GM18870 (cell line): ENCODE data around the gene BEST1.

Experiments used
- ATAC-seq: cut with Tn5 transposase; IDR thresholded peaks from one replicate; pipeline ENCODE4 v1.9.1; 2021; ENCODE audit warnings: moderate library complexity; ENCODE audit not compliant: unreplicated experiment

Gene BEST1

DNA sequence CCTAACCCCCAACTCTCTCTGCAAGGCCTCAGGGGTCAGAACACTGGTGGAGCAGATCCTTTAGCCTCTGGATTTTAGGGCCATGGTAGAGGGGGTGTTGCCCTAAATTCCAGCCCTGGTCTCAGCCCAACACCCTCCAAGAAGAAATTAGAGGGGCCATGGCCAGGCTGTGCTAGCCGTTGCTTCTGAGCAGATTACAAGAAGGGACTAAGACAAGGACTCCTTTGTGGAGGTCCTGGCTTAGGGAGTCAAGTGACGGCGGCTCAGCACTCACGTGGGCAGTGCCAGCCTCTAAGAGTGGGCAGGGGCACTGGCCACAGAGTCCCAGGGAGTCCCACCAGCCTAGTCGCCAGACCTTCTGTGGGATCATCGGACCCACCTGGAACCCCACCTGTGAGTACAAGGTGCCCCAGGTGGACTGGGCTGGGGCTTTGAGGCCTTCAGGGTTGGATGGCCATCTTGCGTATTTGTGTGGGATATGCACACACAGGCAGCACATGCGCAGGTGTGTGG lies at the start of gene BEST1:
BEST1 (plus strand) TSS at position 317 of the 513 bp plus-strand sequence. CDS start 1,456 bp downstream, outside the sequence.
- ATAC-seq: no peak

DNA sequence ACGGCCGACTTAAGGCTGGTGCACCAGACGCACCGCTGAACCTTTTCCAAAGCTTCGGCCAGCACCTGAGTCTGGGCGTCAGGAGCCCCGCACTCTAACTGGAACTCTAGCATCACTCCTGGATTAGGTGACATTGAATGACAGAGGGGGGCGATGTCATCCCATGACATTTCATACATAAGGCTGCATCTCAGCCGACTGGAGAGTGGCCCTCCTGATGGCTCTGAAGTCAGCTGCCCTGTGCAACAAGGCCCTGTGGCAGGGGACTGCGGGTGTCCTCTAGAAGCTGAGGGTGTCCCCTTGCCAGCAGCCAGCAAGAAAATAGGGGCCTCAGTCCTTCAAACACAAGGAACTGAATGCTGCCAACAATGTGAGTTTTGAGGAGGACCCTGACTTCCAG lies 48.8 kb upstream of the BEST1 start:
- no peak for ATAC-seq

DNA sequence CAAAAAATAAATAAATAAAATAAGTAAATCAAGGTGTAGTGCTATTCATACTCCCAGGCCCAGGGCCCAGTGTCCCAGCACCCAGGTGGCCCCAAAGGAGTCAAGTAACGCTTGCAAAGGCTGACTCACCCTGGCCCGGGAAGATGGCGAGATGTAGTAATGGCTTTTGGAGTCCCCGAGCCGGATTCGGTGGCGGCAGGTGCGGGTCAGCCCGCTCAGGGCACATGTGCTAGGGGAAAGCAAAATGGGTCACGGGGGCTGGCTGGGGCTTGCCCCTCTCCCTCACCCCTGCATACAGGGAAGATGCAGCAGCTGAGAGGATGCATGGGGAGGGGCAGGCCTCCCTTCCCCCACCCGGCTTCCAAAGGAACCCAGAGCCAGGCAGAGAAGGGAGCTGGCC lies 47.8 kb upstream of the BEST1 start:
- no peak for ATAC-seq

DNA sequence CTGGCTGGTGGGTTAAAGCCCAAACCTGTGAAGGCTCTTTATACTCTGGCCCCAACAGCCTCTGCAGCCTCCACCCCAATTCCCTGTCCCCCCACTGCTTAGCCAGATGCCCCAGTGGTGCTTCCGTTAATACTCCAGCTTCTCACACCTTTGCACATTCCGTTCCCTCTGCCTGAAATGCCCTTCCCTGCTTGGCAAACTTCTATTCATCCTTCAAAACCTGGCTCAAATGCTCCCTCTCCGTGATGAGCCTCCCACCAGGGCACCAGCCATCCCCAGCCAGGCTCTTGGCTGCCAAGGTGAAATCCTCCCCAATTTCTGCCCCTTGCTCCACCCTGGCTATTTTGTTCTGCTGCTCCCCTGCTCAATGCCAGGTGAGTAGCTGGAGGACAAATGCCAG lies 46.3 kb upstream of the BEST1 start:
- ATAC-seq: no peak

DNA sequence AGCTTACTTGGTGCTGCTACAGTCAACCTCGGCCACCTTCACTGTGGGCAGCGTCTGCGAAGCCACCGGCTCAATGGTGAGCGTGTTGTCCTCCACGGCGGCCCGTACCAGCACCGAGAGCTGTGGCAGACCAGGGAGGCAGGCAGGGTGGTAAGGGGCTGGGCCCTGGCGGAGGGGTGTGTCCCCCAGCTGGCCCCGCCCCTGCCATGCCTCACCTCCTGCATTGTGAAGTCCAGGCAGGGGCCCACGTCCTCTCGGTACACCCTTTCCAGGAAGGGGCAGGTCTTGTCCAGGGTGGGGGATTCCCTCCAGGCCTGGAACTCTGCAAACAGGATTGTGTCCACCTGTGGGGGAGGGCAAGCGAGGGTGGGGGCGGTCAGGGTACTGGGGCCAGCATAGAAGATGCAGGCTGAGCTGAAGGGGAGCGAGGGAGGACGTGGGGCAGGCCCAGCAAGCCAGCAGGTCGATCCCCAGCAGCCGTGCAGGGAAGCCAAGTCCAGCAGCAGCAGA lies 45.6 kb upstream of the BEST1 start:
- ATAC-seq: no peak

DNA sequence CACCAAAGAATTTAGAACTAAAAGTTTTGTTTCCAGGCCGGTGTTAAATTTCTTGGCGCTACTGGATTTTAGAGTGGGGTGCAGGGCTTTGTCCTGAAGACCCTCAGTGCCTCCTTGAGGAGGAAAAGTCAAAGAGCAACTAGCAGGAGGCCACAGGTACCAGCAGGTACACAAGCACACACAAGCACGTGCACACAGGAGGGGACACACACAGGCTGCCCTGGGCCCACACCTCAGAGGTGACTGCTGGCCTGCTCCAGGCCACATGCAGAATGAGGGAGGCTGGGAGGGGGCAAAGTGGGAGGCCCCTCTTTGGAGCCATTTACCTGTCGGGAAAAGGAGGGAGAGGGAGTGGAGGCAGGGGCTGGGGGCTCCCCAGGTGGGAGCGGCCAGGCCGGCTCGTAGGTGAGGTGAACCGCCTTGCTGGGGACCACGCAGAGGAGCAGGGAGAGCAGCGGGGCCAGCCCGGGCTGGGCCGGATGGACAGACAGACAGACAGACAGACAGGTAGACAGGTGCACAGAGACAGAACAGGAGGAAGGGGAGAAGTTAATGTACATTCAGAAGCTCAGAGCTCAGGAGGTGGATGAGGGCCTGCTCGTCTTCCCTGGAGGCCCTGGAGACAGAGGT lies 45.0 kb upstream of the BEST1 start:
- no peak for ATAC-seq

DNA sequence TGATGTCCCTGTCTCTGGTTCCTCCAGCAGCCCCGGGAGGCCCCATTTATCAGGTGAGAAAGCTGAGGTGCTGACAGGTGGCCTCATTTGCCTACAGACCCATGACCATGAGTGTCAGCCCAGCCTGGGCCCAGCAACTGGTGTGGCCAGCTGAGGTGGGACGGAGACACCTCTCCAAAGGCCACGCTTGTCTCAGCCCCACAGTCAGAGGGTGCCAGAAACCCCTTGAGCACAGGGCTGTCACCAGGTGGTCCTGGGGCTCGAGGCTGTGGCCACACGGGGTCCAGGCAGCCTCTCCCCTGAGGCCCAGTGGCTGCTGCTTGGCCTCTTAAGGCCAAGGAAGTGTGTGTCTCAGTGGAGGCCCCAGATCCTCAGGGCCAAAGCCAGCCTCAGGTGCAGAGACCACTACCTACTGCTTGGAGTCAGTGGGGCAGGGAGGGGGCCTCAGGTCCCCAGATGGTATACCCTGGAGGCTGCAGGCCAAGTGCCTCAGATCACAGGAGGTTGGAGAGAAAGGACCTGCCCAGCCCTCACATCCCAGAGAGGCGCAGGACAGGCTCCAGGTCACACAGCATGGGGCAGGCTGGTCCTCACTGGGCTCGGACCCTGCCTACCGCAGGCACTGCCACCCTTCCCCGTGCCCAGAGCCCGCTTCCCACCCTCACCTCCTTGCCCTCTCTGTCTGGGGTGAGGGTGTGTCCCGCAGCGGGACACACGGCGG lies 44.2 kb upstream of the BEST1 start:
- no peak for ATAC-seq

DNA sequence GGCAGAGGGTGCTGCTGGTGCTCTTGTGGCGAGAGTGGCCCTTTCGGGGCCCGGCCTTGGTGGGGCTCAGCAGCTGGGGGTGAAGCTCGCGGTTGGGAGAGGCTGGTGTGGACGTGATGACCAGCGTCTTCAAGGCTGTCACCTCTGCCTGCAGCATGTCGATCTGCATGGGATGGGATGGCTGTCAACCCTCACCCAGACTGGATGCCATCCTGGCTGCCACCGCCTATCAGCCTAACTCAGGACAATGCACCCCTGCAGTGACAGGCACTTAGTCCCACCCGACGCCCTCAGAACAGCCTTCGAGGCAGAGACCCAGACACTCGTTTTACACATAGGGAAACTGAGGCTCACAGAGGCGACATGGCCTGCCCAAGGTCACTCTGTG lies 43.6 kb upstream of the BEST1 start:
- ATAC-seq: no peak

DNA sequence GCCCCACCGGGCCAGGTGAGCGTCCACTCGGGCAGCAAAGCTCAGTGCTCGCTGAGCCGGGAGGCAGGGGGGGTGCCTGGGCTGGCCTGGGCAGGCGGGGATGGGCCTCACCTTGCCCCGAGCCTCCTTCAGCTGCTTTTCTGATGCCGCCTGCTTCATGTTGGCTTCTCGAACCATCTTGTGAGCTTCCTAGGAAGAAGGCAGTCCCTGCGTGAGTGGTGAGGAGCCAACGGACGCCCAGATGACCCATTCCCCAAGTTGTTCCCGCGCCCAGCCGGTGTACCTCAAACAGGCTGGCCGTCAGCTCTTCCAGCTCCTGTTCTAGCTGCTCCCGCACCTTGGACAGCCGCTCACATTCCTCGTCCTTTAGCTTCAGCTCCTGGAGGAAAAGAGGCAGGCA lies 42.9 kb upstream of the BEST1 start:
- ATAC-seq: no peak

DNA sequence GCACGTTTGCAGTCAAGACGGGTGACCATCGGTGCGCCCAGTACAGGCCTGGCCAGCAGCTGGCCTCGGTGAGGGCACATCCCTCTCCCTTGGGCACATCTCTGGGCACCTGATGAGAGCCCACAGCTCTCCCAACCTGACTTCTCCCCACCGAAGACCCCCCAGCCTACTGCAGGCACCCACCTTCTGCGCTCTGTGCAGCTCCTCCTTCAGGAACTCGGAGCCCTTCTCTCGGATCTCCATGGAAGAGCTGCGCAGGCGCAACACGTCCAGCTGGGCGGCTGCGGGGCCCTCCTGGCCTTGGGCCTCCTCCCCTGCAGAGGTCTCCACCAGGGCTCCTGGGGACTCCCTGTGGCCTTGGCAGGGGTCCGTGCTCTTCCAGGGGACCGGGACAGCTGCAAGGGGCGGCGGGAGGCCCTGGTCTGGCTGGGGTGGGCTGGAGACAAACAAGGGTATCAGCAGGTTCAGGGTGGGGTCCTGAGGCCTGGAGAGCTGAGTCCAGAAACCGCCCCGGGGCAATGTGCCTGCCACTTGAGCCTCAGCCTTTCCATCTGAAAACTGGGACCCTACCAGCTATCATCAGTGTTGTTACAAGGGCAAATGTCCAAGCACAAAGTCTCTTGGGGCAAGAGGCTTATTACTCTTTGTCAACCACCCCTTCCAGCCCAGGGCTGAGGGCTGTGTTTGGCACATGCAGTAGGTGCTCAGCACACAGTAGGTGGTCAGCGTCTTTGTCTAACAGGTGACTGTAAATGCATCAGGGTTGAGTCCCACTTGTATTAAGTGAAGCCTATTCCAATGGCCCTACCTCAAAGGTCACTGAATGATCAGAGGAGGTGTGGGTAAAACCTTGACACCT lies 42.1 kb upstream of the BEST1 start:
- no peak for ATAC-seq

DNA sequence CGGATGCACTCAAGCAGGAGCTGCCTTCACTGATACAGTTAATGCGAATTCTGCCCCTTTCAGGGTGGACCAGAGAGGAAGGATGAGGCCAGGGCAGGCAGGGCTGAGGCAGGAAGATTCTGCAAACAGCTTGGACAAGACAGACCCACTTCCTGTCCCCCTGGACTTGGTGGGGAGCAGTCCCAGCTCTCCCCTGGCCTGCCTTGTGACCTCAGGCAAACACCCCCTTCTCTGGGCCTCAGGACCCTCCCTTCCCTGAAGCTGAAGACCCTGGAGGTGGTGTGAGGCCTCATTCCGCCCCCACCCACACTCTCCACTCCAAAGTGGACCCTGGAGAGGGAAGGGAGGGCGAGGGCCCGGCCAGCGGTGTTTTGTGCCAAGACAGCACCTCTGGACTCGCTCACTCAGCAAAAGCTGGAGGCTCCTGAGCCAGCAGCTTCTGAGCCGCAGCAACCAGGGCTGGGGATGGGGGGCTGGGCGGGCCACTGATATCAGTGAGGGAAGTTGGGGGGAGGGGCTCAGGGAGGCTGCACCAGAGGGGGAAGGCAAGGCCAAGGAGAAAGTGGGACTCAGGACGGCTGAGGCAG lies 41.3 kb upstream of the BEST1 start:
- no peak for ATAC-seq

DNA sequence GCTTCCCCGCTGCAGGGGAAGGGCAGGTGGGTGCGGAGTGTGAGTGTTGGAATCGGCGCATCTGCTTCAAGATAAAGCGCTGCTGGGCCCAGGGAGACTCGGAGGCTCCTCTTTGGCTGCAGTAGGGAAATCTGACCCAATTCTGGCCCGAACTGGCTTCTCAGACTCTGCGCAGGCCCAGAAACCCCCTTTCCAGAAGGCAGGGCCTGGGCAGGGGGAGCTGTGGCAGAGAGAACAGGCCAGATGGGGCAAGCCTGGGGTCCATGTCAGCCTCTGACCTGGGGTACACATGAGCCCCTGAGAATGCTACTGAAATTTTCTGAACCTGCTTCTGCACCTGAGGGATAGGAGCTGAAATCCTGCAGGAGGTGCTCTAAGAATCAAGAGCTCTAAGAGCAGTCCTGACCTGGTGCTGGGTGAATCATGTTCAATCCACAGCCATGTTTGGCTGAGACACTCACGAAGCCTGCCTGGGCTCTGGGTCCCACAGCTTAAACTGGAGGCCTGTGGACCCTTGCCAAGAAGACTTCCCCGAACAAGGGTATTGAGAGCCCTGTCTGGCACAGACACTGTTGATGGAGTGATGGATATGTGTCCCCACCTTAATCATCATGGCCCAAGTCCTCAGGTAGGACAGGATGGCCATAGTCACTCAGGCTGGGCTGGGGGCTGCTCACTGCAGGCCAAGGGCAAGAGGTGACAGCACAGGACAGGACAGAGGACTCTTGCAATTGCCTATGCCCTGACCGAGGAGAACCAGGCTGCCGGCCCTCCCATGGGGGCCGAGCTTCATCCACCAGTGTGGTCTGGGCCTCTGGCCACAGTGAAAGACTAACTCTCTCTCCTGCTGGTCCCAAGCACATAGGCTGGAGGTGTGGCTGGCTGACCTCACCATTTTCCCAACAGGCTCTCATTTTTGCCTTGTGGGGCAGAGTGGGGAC lies 39.7 kb upstream of the BEST1 start:
- no peak for ATAC-seq

DNA sequence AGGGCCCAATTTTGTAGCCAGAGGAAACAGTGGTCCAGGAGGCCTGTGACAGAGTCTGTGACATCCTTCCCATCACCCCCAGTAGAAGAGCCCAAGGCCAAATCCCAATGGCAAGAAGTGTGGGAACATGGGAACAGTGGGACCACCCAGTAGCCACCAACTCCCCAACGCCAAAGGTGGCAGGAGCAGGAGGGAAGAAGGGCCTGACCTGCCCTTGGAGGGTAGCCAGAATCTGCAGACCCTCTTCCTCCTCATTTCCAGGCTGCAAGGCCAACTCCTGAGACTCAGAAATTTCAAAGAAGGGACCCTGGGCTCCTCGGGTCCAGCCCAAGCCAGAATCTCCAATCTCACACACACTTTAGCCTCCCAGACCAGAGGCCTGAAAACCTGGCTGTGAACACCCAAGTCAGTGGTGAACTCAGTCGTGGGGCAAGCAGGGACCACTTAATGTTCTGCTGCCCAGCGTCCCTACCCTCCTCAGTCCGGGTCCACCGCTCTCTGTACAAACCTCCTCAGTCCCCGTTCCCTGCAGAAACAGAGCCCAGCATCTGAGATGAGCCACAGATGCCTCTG lies 38.9 kb upstream of the BEST1 start:
- no peak for ATAC-seq

DNA sequence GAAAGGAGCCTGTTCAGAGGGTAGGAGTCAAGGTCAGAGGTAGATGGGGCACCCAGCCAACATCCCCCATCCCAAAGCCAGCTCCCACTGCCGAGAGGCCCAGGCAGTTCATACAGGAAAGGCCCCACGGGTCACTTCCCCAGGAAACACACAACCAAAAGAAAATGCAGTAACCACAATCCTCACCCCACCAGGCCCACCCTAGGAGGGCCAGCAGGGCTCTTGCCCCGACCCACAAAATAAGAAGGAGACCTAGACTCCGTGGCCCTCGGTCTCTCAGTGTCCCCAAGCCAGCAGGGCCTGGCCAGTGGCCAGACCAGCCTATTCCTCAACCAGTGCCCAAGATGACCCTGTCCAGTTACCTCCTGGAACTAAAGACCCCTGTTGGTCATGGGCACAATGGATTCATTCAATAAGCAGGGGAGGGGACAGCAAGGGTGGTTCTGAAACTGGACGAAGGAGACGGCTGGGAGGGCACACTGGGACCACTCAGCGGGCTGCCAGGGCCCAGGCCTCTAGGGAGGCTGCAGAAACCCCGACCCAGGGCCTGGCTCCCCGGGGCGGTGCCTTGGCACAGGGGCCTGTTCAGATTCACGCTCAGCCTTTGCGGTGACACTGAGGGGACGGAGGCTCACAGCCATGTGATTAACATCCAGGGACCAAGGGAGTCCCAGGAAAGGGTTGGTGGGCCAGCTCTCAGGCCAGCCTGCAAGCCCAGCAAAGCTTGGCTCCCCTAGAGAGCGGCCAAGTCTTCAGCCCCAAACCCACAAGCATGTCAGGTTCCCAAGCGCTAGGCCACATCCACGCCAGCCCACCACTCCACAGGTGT lies 38.2 kb upstream of the BEST1 start:
- no peak for ATAC-seq

DNA sequence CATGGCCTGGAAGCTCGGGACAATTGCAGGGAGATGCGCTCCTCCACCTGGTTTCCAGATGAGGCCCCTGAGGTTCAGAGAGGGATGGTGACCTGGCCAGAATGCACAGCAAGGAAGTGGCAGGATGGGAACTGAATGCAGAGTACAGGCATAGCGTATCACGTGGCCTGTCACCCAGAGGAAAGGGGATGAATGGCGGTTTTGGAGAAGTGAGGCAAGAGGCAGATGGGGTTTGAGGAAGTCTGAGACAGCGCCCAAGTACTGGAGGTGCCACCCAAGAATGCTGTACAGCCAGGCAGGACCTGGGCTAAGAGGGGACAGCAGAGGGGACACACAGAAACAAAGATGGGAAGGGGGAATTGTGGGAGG lies 37.6 kb upstream of the BEST1 start:
- ATAC-seq: no peak

DNA sequence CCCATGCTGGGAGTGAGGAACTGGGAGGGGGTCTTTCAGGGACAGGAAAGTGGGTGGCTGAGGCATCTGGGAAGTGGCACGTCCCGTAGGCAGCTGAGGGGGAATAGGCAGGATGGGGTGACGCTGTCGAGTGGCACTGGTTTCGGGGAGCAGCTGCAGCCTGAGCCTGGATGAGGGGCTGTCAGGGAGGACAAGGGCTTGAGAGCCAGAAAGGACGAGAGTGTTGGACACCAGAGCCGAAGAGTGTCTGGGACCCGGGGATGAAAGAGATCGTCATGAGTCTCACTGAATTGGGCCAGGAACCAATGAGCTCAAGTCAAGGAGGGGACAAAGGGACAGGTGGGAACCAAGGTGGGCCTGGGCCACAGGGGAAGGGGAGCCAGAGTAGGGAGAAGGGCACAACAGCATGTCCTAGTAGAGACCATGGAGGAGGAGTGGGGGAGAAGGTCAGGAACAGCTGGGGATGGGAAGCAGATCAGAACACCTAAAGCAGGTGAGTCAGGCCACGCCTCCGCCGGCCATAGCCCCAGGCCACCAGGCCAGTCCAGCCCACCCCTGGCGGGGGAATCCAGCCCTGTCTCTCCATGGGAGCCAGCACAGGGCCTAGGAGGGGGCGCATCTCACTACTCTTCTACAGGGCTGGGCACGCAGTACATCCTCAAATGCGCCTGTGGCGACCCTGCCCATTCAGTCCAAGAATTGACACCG lies 37.0 kb upstream of the BEST1 start:
- no peak for ATAC-seq

DNA sequence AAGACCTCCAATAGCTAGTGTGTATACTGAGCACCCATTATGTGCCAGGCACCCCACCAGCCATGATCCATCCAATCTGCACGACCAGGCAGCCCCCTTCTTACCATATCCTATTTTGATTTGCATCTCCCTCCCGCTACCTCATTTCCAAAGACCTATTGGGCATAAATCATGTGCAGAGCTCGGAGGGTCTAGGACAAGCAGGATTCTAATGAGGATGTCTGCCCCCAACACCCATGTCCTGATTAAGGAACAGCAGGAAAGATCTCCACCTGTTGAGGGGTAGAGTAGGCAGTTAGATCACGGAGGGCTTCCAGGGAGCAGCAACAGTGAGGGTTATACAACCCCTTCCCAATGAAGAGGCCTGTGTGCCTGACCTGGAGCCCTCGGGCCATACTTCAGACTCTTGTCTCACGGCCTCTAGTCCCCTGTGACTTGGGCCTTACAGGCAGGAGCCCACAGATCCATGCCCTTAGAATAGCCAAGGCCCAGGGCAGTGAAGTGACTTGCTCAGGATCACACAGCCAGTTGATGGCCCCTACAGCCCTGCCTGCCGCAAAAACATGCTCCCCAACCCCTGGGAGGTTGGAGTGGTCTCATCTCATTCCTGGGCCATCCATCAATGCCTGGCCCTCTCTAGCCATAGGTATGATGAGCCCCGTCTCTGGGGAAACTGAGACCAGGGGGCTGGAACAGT lies 36.3 kb upstream of the BEST1 start:
- no peak for ATAC-seq
